Measurements from ENCODE around the gene FSIP2.

DNA sequence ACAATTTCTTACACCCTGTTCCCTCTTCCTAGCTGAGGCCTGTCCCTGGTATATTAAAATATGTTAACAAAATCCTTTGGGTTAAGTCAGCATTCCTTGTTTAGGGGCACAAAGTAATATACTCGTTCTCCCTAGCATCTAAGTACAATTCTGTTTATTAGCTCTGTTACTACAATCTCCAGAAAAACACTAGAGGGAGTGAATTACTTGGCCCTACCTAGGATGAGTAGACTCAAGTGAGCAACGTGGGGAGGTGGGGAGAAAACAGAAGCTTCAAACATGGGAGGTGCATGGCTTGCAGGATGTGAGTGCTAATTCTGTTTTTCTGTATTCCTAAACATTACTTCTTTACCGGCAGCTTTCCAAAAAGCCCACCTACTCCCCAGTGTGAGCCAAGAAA is 89.7 kb downstream of the FSIP2 start:
- TF ChIP-seq, protein P1, sequence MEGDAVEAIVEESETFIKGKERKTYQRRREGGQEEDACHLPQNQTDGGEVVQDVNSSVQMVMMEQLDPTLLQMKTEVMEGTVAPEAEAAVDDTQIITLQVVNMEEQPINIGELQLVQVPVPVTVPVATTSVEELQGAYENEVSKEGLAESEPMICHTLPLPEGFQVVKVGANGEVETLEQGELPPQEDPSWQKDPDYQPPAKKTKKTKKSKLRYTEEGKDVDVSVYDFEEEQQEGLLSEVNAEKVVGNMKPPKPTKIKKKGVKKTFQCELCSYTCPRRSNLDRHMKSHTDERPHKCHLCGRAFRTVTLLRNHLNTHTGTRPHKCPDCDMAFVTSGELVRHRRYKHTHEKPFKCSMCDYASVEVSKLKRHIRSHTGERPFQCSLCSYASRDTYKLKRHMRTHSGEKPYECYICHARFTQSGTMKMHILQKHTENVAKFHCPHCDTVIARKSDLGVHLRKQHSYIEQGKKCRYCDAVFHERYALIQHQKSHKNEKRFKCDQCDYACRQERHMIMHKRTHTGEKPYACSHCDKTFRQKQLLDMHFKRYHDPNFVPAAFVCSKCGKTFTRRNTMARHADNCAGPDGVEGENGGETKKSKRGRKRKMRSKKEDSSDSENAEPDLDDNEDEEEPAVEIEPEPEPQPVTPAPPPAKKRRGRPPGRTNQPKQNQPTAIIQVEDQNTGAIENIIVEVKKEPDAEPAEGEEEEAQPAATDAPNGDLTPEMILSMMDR (IDR thresholded peaks at IDR 0.05), result no peak
- no peak for TF ChIP-seq POLR2A (IDR thresholded peaks at IDR 0.05)
